NB4 (cell line): Measurements from ENCODE around the gene BSCL2.
"Not testable (repeated sequence)": the region's sequence is repeated elsewhere in the genome, so short reads cannot be mapped to it uniquely, and the experiment has no call there.

Experiments
- POLR2A ChIP-seq: IDR thresholded peaks from 2 replicates; pipeline ENCODE4 v1.6.1; 2011; ENCODE audit warnings: mild to moderate bottlenecking; ENCODE audit not compliant: insufficient read length; ENCODE audit errors: extremely low read depth
- TF ChIP-seq, protein P1 (sequence below): IDR thresholded peaks from one replicate; pipeline ENCODE4 v1.5.1; 2012; ENCODE audit warnings: low read depth, low read length

DNA sequence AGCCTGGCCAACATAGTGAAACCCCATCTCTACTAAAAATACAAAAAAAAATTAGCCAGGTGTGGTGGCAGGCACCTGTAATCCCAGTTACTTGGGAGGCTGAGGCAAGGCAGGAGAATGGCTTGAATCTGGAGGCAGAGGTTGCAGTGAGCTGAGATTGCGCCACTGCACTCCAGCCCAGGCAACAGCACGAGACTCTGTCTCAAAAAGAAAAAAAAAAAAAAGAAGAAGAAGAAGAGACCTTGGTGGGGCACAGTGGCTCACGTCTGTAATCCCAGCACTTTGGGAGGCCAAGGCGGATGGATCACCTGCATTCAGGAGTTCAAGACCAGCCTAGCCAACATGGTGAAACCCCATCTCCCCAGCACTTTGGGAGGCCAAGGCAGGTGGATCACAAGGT is 3.3 kb downstream of the BSCL2 start:
- TF ChIP-seq, protein P1, sequence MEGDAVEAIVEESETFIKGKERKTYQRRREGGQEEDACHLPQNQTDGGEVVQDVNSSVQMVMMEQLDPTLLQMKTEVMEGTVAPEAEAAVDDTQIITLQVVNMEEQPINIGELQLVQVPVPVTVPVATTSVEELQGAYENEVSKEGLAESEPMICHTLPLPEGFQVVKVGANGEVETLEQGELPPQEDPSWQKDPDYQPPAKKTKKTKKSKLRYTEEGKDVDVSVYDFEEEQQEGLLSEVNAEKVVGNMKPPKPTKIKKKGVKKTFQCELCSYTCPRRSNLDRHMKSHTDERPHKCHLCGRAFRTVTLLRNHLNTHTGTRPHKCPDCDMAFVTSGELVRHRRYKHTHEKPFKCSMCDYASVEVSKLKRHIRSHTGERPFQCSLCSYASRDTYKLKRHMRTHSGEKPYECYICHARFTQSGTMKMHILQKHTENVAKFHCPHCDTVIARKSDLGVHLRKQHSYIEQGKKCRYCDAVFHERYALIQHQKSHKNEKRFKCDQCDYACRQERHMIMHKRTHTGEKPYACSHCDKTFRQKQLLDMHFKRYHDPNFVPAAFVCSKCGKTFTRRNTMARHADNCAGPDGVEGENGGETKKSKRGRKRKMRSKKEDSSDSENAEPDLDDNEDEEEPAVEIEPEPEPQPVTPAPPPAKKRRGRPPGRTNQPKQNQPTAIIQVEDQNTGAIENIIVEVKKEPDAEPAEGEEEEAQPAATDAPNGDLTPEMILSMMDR, result not testable (repeated sequence)
- TF ChIP-seq POLR2A, result not testable (repeated sequence)
